ENCODE results near the gene INPP5K.

The INPP5K gene

GRCh38 chr17:1480747-1481465 lies 35.5 kb downstream of the INPP5K start:
- no peak for ATAC-seq
- TF ChIP-seq GLIS3 (CRISPR knock-in tag; IDR thresholded peaks at IDR 0.05) (no peak), OSR1 (CRISPR knock-in tag; IDR thresholded peaks at IDR 0.05) (no peak), SNAI2 (CRISPR knock-in tag; IDR thresholded peaks at IDR 0.05) (no peak), ESRRG (CRISPR knock-in tag; IDR thresholded peaks at IDR 0.05) (no peak), CREB5 (CRISPR knock-in tag; IDR thresholded peaks at IDR 0.05; ENCODE audit: low read depth) (no peak), ZC3H10 (CRISPR knock-in tag; IDR thresholded peaks at IDR 0.05) (no peak), PATZ1 (CRISPR knock-in tag; IDR thresholded peaks at IDR 0.05; ENCODE audit: borderline replicate concordance) (no peak), ARNTL (CRISPR knock-in tag; IDR thresholded peaks at IDR 0.05; ENCODE audit: borderline replicate concordance, low read depth) (no peak), ZNF70 (CRISPR knock-in tag; IDR thresholded peaks at IDR 0.05) (no peak), TSHZ2 (CRISPR knock-in tag; IDR thresholded peaks at IDR 0.05) (no peak), RARB (CRISPR knock-in tag; IDR thresholded peaks at IDR 0.05) (no peak), BACH2 (CRISPR knock-in tag; IDR thresholded peaks at IDR 0.05; ENCODE audit: borderline replicate concordance) (no peak)

GRCh38 chr17:1478418-1478817 lies 38.0 kb downstream of the INPP5K start:
- no peak for ATAC-seq
- TF ChIP-seq GLIS3 (CRISPR knock-in tag; IDR thresholded peaks at IDR 0.05) (no peak), SNAI2 (CRISPR knock-in tag; IDR thresholded peaks at IDR 0.05) (no peak), ZFP3 (CRISPR knock-in tag; IDR thresholded peaks at IDR 0.05) (no peak), BACH2 (CRISPR knock-in tag; IDR thresholded peaks at IDR 0.05; ENCODE audit: borderline replicate concordance) (no peak), TSHZ2 (CRISPR knock-in tag; IDR thresholded peaks at IDR 0.05) (no peak), RARB (CRISPR knock-in tag; IDR thresholded peaks at IDR 0.05) (no peak), ISL1 (CRISPR knock-in tag; IDR thresholded peaks at IDR 0.05) (no peak), ZNF565 (CRISPR knock-in tag; conservative IDR thresholded peaks at IDR 0.05; ENCODE audit: low read depth) (no peak), TCF4 (CRISPR knock-in tag; IDR thresholded peaks at IDR 0.05; ENCODE audit: borderline replicate concordance) (no peak), PATZ1 (CRISPR knock-in tag; IDR thresholded peaks at IDR 0.05; ENCODE audit: borderline replicate concordance) (no peak)

GRCh38 chr17:1475321-1475854 lies 41.0 kb downstream of the INPP5K start:
- ATAC-seq = no peak
- no peak for TF ChIP-seq PPARA (CRISPR knock-in tag; IDR thresholded peaks at IDR 0.05; ENCODE audit: borderline replicate concordance)
- no peak for TF ChIP-seq TSHZ2 (CRISPR knock-in tag; IDR thresholded peaks at IDR 0.05)
- TF ChIP-seq CREB5 (CRISPR knock-in tag; IDR thresholded peaks at IDR 0.05; ENCODE audit: low read depth) = no peak
- TF ChIP-seq ESRRG (CRISPR knock-in tag; IDR thresholded peaks at IDR 0.05) = no peak
- no peak for TF ChIP-seq SNAI2 (CRISPR knock-in tag; IDR thresholded peaks at IDR 0.05)
- no peak for TF ChIP-seq ZNF8 (CRISPR knock-in tag; IDR thresholded peaks at IDR 0.05)
- TF ChIP-seq ISL1 (CRISPR knock-in tag; IDR thresholded peaks at IDR 0.05) = no peak
- TF ChIP-seq GLIS3 (CRISPR knock-in tag; IDR thresholded peaks at IDR 0.05) = no peak
- no peak for TF ChIP-seq CSDC2 (CRISPR knock-in tag; IDR thresholded peaks at IDR 0.05)
- TF ChIP-seq ARNTL (CRISPR knock-in tag; IDR thresholded peaks at IDR 0.05; ENCODE audit: borderline replicate concordance, low read depth) = no peak
